NT2/D1 (cell line): ENCODE data around the gene GNAI3.

ENCODE experiments used
- SUZ12 ChIP-seq: IDR thresholded peaks from 2 replicates; pipeline ENCODE4 v1.6.1; 2011; ENCODE audit not compliant: insufficient read length, insufficient read depth; ENCODE audit errors: extremely low read depth
- ZNF274 ChIP-seq: IDR thresholded peaks from 2 replicates; pipeline ENCODE4 v1.6.1; 2011; ENCODE audit warnings: mild to moderate bottlenecking, low read depth, low read length

- TF ChIP-seq ZNF274 = no peak
- no peak for TF ChIP-seq SUZ12
Observed at GRCh38 chr1:109657395-109657794, 109.0 kb downstream of the GNAI3 start.
